ENCODE data around the gene KMT2B. TPM values are rescaled to one million over a fixed set of nuclear protein-coding genes. Genes with fewer than 3 reads are reported as not detected.
A peak's percentile ranks its signal among the peaks of the same experiment; 100 is the strongest.

KMT2B gene
- total RNA-seq, 1 experiment from 2014 or later = 32.2 TPM

DNA sequence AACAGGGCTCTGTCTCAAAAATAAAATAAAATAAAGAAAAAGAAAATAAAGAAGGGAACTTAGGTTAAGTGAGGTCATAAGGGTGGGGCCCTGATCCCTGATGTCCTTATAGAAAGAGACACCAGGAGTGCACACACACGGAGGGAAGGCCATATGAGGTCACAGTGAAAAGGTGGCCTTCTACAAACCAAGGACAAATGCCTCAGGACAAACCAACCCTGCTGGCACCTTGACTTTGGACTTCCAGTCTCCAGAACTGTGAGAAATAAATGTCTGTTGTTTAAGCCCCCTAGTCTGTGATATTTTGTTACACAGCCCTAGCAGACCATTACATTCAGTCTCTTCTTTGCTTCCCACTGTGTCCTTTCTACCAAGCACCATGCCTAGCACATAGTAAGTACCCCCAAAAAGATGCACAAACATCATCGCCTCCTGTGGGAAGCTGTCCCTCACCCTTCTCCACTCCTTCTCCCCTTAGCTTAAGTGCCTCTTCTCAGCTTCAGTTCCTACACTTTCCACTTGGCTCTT lies 21.8 kb upstream of the KMT2B start:
- intact Hi-C loops (cut with micrococcal nuclease; ENCODE audit: unreplicated experiment) = no loop called here
- peaks cover 13% of the 10 kb centered on the region for H3K4me1 ChIP-seq (replicated peaks; ENCODE audit: insufficient read depth)
- TF ChIP-seq, protein P1, sequence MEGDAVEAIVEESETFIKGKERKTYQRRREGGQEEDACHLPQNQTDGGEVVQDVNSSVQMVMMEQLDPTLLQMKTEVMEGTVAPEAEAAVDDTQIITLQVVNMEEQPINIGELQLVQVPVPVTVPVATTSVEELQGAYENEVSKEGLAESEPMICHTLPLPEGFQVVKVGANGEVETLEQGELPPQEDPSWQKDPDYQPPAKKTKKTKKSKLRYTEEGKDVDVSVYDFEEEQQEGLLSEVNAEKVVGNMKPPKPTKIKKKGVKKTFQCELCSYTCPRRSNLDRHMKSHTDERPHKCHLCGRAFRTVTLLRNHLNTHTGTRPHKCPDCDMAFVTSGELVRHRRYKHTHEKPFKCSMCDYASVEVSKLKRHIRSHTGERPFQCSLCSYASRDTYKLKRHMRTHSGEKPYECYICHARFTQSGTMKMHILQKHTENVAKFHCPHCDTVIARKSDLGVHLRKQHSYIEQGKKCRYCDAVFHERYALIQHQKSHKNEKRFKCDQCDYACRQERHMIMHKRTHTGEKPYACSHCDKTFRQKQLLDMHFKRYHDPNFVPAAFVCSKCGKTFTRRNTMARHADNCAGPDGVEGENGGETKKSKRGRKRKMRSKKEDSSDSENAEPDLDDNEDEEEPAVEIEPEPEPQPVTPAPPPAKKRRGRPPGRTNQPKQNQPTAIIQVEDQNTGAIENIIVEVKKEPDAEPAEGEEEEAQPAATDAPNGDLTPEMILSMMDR (conservative IDR thresholded peaks at IDR 0.05) = no peak
- H3K27ac ChIP-seq = no peak overlapping the region
- no peak for DNase-seq
- H3F3A ChIP-seq (ENCODE audit: insufficient read depth, low read depth) = no peaks in the 10 kb centered on the region
- H3K4me2 ChIP-seq = no peak overlapping the region
- no peaks in the 10 kb centered on the region for H4K20me1 ChIP-seq (ENCODE audit: insufficient read depth)
- no peak overlapping the region for H3K4me3 ChIP-seq
- H3K9me3 ChIP-seq (ENCODE audit: insufficient read depth, low read depth) = no peaks in the 10 kb centered on the region
- ChIA-PET CTCF (interaction anchor here (0.6 kb wide), 1 partner anchor 52 kb away, joined by 11 read pairs; no protein-coding TSS in a partner anchor), POLR2A (ENCODE audit: unreplicated experiment) (no interaction called here)
- H3K79me2 ChIP-seq (ENCODE audit: low read depth) = no peaks in the 10 kb centered on the region
- no peaks in the 10 kb centered on the region for H3K9me2 ChIP-seq (ENCODE audit: insufficient read depth)
- no peak overlapping the region for H2AFZ ChIP-seq
- no TSS peak for BruUV-seq (replicated peaks)
- H3K36me3 ChIP-seq (ENCODE audit: low read depth) = no peaks in the 10 kb centered on the region
- no peaks in the 10 kb centered on the region for H3K27me3 ChIP-seq (ENCODE audit: insufficient read depth, low read depth)

GRCh38 chr19:35696835-35697234 lies 21.0 kb upstream of the KMT2B start:
- Histone ChIP-seq H3K9me2 (ENCODE audit: insufficient read depth) (no peaks in the 10 kb centered on the region), H3K36me3 (ENCODE audit: low read depth) (no peaks in the 10 kb centered on the region), H3K4me1 (replicated peaks; ENCODE audit: insufficient read depth) (peaks cover 9% of the 10 kb centered on the region), H4K20me1 (ENCODE audit: insufficient read depth) (no peaks in the 10 kb centered on the region), H2AFZ (no peak overlapping the region), H3K79me2 (ENCODE audit: low read depth) (no peaks in the 10 kb centered on the region), H3K4me3 (no peak overlapping the region), H3K4me2 (no peak overlapping the region), H3K9me3 (ENCODE audit: insufficient read depth, low read depth) (no peaks in the 10 kb centered on the region), H3K27me3 (ENCODE audit: insufficient read depth, low read depth) (no peaks in the 10 kb centered on the region), H3F3A (ENCODE audit: insufficient read depth, low read depth) (no peaks in the 10 kb centered on the region), H3K27ac (no peak overlapping the region)
- ChIA-PET POLR2A (ENCODE audit: unreplicated experiment) (no interaction called here), CTCF (no interaction called here)
- no TSS peak for BruUV-seq (replicated peaks)
- intact Hi-C loops (cut with micrococcal nuclease; ENCODE audit: unreplicated experiment) = no loop called here
- TF ChIP-seq, protein P1 (conservative IDR thresholded peaks at IDR 0.05) = no peak
- no peak for TF ChIP-seq EZH2 (IDR thresholded peaks at IDR 0.05; ENCODE audit: low read depth)
- DNase-seq = no peak

GRCh38 chr19:35702223-35703012 lies 15.4 kb upstream of the KMT2B start:
- BruUV-seq (replicated peaks) = no TSS peak
- Histone ChIP-seq H3K9me3 (ENCODE audit: insufficient read depth, low read depth) (no peaks in the 10 kb centered on the region), H3K4me1 (replicated peaks; ENCODE audit: insufficient read depth) (no peaks in the 10 kb centered on the region), H3K79me2 (ENCODE audit: low read depth) (no peaks in the 10 kb centered on the region), H3K27me3 (ENCODE audit: insufficient read depth, low read depth) (no peaks in the 10 kb centered on the region), H3K4me2 (peak overlapping the region; percentile 93), H3K9me2 (ENCODE audit: insufficient read depth) (no peaks in the 10 kb centered on the region), H4K20me1 (ENCODE audit: insufficient read depth) (no peaks in the 10 kb centered on the region), H3K27ac (no peak overlapping the region), H3K36me3 (ENCODE audit: low read depth) (no peaks in the 10 kb centered on the region), H3F3A (ENCODE audit: insufficient read depth, low read depth) (no peaks in the 10 kb centered on the region), H3K4me3 (peak overlapping the region; percentile 72), H2AFZ (peak overlapping the region; percentile 93)
- peak; percentile 90 to 94 for DNase-seq
- TF ChIP-seq, protein P1 (conservative IDR thresholded peaks at IDR 0.05) = no peak
- no peak for TF ChIP-seq EZH2 (IDR thresholded peaks at IDR 0.05; ENCODE audit: low read depth)
- intact Hi-C loops (cut with micrococcal nuclease; ENCODE audit: unreplicated experiment) = no loop called here
- ChIA-PET POLR2A (ENCODE audit: unreplicated experiment) (interaction anchor here (0.6 to 1.5 kb wide), 4 partner anchors 58 to 198 kb away, joined by 3 to 14 read pairs (median 5); no protein-coding TSS in a partner anchor), CTCF (interaction anchor here (0.7 kb wide), 1 partner anchor 562 kb away, joined by 5 read pairs; no protein-coding TSS in a partner anchor)

Data from PC-9 (cell line).